H1 (cell line): ENCODE results near the gene TCF4. TPM values are rescaled to one million over a fixed set of nuclear protein-coding genes. Genes with fewer than 3 reads are reported as not detected.

ENCODE experiments used
- CHD2 ChIP-seq: IDR thresholded peaks from 2 replicates; pipeline ENCODE4 v1.6.1; 2012; ENCODE audit warnings: low read length, improper control_type of control experiment
- EGR1 ChIP-seq: IDR thresholded peaks from 2 replicates; pipeline ENCODE4 v1.6.1; 2011; ENCODE audit warnings: low read depth, low read length, borderline replicate concordance
- MAX ChIP-seq: IDR thresholded peaks from 2 replicates; pipeline ENCODE4 v1.6.1; 2012; ENCODE audit warnings: inconsistent platforms
- NRF1 ChIP-seq: IDR thresholded peaks from 2 replicates; pipeline ENCODE4 v1.6.1; 2011; ENCODE audit warnings: mild to moderate bottlenecking, low read depth, low read length, improper control_type of control experiment
- SAP30 ChIP-seq: fragments of 300-600 bp; sonication (generic); IDR thresholded peaks from 2 replicates; pipeline ENCODE4 v1.7.1; 2012; ENCODE audit warnings: low read length, moderate library complexity, mild to moderate bottlenecking, inconsistent platforms; ENCODE audit not compliant: insufficient read depth, insufficient replicate concordance
- polyA plus RNA-seq, 7 experiments: library from polyadenylated mRNA; depleted of rRNA in 3 of 7; stranded (reverse) in 5 of 7; unstranded in 2 of 7; fragments of >200 nt in 5 of 7; fragments of 200-250 nt in 2 of 7; gene quantifications; 1 replicate in 5 of 7; 2 replicates in 1 of 7; 4 replicates in 1 of 7; pipeline versions ENCODE4 v1.2.1 to v1.2.3, GENCODE V29; 2011 to 2013; ENCODE audit warnings: missing spikeins in 2 of 7, mixed read lengths in 2 of 7
- total RNA-seq: library from RNA; stranded (reverse); fragmentation: NEBNext Ultra II Directional; extraction: Animal tissue kit (Norgen Biotek cat#: 25700); gene quantifications from 2 replicates; pipeline ENCODE4 v1.2.1, GENCODE V29; 2021

TCF4 gene
- total and polyA plus RNA-seq, 2 of the 8 experiments (the other 6 are each of a cell fraction or from before 2014, with no cell fraction given): 59.3 to 118 TPM

- TF ChIP-seq CHD2 (no peak), EGR1 (no peak), MAX (no peak), NRF1 (no peak), SAP30 (no peak)
Observed at GRCh38 chr18:55314031-55314430, 274.0 kb downstream of the TCF4 start (continued).
